Measurements from ENCODE around the gene CEP20. TPM values are rescaled to one million over a fixed set of nuclear protein-coding genes. Genes with fewer than 3 reads are reported as not detected.

The CEP20 gene
- total RNA-seq, 3 donors from 2014 or later: 23.2 to 26.8 (median 26.4) TPM

DNA sequence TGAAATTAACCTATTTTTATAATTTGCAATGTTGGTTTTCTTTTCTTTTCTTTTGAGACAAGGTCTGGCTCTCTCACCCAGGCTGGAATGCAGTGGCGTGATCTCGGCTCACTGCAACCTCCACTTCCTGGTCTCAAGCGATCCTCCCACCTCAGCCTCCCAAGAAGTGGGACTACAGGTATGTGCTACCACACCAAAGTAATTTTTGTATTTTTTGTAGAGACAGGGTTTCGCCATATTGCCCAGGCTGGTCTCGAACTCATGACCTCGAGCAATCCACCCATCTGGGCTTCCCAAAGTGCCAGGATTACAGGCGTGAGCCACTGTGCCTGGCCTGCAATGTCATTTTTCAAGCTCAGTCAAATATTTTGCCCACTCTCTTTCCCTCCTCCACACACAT is 67.6 kb downstream of the CEP20 start:
- ATAC-seq (no peak), DNase-seq (no peak)
- no peaks in the 10 kb centered on the region for H3K36me3 ChIP-seq (ENCODE audit: low read depth)
- TF ChIP-seq CTCF (IDR thresholded peaks at IDR 0.05): no peak
- H3K4me1 ChIP-seq (ENCODE audit: low read depth): no peaks in the 10 kb centered on the region
- intact Hi-C loops (cut with DNase I, micrococcal nuclease): no loop called here
- H3K9me3 ChIP-seq: peaks cover 5% of the 10 kb centered on the region
- no peak overlapping the region for H3K4me3 ChIP-seq

GRCh38 chr16:15819046-15819445 is 69.4 kb downstream of the CEP20 start:
- Histone ChIP-seq H3K9me3 (peaks cover 7% of the 10 kb centered on the region), H3K4me3 (no peak overlapping the region), H3K36me3 (ENCODE audit: low read depth) (no peaks in the 10 kb centered on the region), H3K4me1 (ENCODE audit: low read depth) (no peaks in the 10 kb centered on the region)
- ATAC-seq (no peak), DNase-seq (no peak)
- no peak for TF ChIP-seq CTCF (IDR thresholded peaks at IDR 0.05)
- intact Hi-C loops (cut with DNase I, micrococcal nuclease): no loop called here

DNA sequence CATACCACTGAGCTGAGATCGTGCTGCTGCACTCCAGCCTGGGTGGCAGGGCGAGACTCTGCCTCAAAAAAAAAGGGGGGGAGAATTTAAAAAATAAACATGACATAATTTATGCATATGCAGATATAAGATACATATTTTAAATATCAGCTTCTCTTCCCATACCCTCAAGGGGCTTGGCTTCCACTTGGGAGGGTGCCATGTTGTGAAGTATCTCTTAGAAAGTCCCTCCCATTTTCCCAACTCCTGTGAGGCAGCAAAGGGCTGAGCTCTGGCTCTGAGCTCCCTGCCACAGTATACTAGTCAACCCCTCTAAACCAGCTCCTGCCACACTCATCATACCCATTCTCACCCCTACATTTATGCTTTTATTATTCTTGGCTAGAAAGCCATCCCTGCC is 71.0 kb downstream of the CEP20 start:
- Histone ChIP-seq H3K4me3 (no peak overlapping the region), H3K4me1 (ENCODE audit: low read depth) (no peaks in the 10 kb centered on the region), H3K9me3 (peaks cover 7% of the 10 kb centered on the region), H3K36me3 (ENCODE audit: low read depth) (no peaks in the 10 kb centered on the region)
- DNase-seq (no peak), ATAC-seq (no peak)
- TF ChIP-seq CTCF (IDR thresholded peaks at IDR 0.05): no peak
- intact Hi-C loops (cut with DNase I, micrococcal nuclease): no loop called here

DNA sequence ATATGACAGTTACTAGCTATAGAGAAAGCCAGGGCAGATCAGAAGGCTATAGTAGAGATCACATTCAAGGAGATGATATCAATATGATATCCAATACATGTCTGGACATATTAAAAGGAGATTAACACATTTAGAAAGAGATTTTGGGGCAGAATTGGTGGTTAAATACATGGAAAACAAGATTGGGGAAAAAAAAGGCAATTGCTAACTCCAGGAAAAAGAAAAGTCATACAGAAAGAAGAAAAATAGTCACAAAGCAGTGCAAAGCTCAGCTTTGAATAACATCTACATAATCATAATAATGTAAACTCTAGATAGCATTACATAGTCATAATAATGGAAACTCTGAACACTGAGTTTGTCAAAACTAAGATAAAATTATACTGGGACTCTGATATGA is 72.2 kb downstream of the CEP20 start:
- H3K9me3 ChIP-seq: peaks cover 7% of the 10 kb centered on the region
- intact Hi-C loops (cut with DNase I, micrococcal nuclease): no loop called here
- TF ChIP-seq CTCF (IDR thresholded peaks at IDR 0.05): no peak
- no peaks in the 10 kb centered on the region for H3K36me3 ChIP-seq (ENCODE audit: low read depth)
- peaks cover 6% of the 10 kb centered on the region for H3K4me1 ChIP-seq (ENCODE audit: low read depth)
- ATAC-seq (no peak), DNase-seq (no peak)
- H3K4me3 ChIP-seq: no peak overlapping the region

Other genes starting within 250 kb of the CEP20 start
- 100 to 1,000 TPM in 1 of 3 donors, 10 to 100 TPM in 2; 60.1 to 162 (median 90.9) TPM for gene MARF1, start 245.4 kb downstream of the CEP20 start, total RNA-seq
- 10 to 100 TPM; 27.2 to 46.6 (median 33.9) TPM for gene NDE1, start 238.4 kb downstream of the CEP20 start, total RNA-seq
- gene MYH11, start 31.6 kb downstream of the CEP20 start, total RNA-seq: 1,000 to 10,000 TPM in 1 of 3 donors, 100 to 1,000 TPM in 1, 10 to 100 TPM in 1; 98.2 to 5,005 (median 282) TPM
- gene ABCC1, start 61.0 kb upstream of the CEP20 start, total RNA-seq: 10 to 100 TPM; 13.8 to 40.0 (median 25.5) TPM

All from mucosa of descending colon (tissue), 3 donors.